RWPE1 (cell line): ENCODE results near the gene RABEP1.

ENCODE experiments used
- CTCF ChIA-PET: fragments of 350-600 bp; sonication (Branson Sonifier 250); formaldehyde crosslinking; extraction: SDS; loops from one replicate; lab custom pipeline; 2021; lab: Yijun Ruan, JAX
- POLR2A ChIA-PET: fragments of 400-600 bp; formaldehyde crosslinking; extraction: SDS; loops from one replicate; lab custom pipeline; 2020; ENCODE audit warnings: antibody characterized with exemption; ENCODE audit not compliant: low non-redundant PET; lab: Yijun Ruan, JAX
- DNase-seq: peaks from one replicate; pipeline ENCODE4 v3.0.0; 2012; ENCODE audit warnings: low spot score
- H3K27ac ChIP-seq: fragments of 450-650 bp; 2 replicates; pipeline ENCODE4 v1.5.1; 2017
- TF ChIP-seq, protein P1 (sequence below): fragments of 450-650 bp; conservative IDR thresholded peaks from 2 replicates; pipeline ENCODE4 v1.5.1; 2017; ENCODE audit warnings: low read depth, mild to moderate bottlenecking

The RABEP1 gene

DNA sequence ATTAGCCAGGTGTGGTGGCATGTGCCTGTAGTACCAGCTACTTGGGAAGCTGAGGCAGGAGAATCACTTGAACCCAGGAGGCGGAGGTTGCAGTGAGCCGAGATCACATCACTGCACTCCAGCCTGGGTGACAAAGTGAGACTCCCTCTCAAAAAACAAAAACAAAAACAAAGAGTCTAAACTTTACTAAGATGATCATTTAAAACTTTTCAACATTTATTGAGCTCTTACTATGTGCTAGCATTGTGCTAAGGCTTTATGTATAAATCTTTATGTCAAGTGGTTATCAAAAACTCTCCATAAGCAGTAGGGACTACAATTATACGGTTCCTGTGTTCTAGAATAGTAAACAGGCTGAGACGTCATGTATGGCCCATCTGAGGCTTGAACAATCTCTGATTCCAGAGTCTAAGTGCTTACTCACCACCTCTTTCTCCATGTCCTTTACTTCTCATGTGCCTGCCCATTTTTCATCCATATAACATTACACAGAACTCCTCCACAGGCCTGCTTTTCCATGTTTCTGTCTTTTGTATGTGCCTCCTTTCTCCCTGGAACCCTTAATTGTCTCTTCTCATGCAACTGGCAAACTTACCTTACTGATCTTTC lies 70.7 kb downstream of the RABEP1 start:
- TF ChIP-seq, protein P1, sequence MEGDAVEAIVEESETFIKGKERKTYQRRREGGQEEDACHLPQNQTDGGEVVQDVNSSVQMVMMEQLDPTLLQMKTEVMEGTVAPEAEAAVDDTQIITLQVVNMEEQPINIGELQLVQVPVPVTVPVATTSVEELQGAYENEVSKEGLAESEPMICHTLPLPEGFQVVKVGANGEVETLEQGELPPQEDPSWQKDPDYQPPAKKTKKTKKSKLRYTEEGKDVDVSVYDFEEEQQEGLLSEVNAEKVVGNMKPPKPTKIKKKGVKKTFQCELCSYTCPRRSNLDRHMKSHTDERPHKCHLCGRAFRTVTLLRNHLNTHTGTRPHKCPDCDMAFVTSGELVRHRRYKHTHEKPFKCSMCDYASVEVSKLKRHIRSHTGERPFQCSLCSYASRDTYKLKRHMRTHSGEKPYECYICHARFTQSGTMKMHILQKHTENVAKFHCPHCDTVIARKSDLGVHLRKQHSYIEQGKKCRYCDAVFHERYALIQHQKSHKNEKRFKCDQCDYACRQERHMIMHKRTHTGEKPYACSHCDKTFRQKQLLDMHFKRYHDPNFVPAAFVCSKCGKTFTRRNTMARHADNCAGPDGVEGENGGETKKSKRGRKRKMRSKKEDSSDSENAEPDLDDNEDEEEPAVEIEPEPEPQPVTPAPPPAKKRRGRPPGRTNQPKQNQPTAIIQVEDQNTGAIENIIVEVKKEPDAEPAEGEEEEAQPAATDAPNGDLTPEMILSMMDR = no peak
- DNase-seq = no peak
- CTCF ChIA-PET = interaction anchor here (0.6 kb wide), 1 partner anchor 1089 kb away, joined by 3 read pairs; no protein-coding TSS in a partner anchor
- H3K27ac ChIP-seq = no peak overlapping the region
- POLR2A ChIA-PET = no interaction called here

- CTCF ChIA-PET = no interaction called here
- POLR2A ChIA-PET = no interaction called here
- TF ChIP-seq, protein P1 = no peak
- no peak for DNase-seq
- no peak overlapping the region for H3K27ac ChIP-seq
These were observed 72.2 kb downstream of the RABEP1 start for GRCh38 chr17:5354310-5354709.

GRCh38 chr17:5354886-5355415 lies 72.9 kb downstream of the RABEP1 start:
- TF ChIP-seq, protein P1 = no peak
- H3K27ac ChIP-seq = no peak overlapping the region
- no peak for DNase-seq
- ChIA-PET CTCF (no interaction called here), POLR2A (no interaction called here)

DNA sequence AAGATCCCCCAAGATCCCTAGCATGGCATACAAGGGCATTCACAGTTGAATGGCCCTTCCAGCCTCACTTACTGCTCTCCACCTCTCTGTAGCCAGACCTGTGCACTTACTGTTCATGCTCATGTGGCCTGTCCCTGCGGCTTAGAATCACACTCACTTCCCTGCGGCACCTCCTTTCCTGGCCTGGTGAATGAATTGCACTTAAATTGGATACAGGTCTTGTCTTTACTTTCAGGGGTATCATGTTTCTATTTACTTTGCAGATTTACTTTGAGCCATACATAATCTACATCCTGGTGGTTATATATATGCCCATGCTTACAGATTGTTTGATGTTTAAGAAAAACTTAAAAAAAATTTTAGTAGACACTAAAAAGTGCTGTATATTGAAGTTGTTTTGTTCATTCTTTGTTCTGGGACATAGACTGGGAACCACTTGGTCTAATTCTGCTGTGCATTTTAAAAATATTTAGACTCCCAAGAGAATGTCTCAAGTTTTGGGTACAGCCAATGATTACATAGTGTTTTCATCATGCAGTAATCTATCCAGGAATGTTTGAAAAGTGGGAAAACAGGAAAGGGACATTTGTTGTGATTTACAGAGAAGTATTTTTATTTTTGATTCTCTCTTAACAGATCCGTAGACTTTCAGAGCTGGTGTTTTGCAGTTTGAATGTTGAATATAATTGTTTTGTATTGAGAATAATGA lies 73.5 kb downstream of the RABEP1 start:
- no peak overlapping the region for H3K27ac ChIP-seq
- DNase-seq = no peak
- CTCF ChIA-PET = no interaction called here
- TF ChIP-seq, protein P1 = no peak
- POLR2A ChIA-PET = no interaction called here

DNA sequence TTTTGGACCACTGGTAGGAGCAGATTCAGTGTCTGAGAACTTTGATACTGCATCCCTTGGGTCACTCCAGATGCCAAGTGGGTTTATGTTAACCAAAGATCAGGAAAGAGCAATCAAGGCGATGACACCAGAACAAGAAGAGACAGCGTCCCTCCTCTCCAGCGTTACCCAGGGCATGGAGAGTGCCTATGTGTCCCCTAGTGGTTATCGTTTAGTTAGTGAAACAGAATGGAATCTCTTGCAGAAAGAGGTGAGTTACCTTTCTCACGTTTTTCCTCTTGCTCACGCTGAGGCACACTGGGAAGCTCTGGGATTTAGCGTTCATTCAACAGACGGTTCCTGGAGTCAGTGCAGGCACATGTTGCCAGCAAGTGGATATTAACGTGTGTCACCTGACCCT lies 79.3 kb downstream of the RABEP1 start:
- no peak overlapping the region for H3K27ac ChIP-seq
- no peak for DNase-seq
- ChIA-PET POLR2A (no interaction called here), CTCF (no interaction called here)
- TF ChIP-seq, protein P1 = no peak

DNA sequence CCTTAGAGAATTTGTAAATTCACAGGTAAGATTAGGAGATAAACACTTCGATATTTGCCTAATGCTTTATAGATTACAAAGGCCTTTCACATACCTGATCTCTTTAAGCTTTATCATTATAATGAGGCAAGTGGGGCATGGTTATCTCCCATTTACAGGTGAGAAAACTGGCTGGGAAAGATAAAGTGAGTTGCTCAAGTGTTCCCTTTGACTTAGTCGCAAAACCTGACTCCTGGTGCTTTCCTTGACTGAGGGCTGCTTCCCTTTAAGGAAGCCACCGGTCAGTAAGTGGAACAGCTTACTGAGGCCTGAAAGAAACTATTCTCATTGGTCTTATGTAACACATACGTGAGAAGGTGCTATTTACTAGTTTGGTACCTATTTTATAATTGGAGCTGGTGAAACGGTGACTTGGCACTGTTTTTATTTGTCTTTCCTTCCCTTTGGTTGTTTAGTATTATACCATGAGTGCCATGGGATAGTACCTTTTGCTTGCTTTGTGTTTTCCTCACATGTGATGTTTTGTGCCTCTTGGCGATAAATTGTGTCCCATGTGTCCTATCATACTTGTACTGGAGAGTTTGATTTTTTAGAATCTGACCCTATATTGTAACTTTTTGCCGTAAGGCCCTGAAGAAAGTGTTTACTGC lies 80.2 kb downstream of the RABEP1 start:
- CTCF ChIA-PET = no interaction called here
- DNase-seq = no peak

More for the DNA sequence above, 80.2 kb downstream of the RABEP1 start:
- H3K27ac ChIP-seq = no peak overlapping the region
- POLR2A ChIA-PET = no interaction called here
- TF ChIP-seq, protein P1 = no peak
